ENCODE data around the gene POLE.

- TF ChIP-seq, protein P1, sequence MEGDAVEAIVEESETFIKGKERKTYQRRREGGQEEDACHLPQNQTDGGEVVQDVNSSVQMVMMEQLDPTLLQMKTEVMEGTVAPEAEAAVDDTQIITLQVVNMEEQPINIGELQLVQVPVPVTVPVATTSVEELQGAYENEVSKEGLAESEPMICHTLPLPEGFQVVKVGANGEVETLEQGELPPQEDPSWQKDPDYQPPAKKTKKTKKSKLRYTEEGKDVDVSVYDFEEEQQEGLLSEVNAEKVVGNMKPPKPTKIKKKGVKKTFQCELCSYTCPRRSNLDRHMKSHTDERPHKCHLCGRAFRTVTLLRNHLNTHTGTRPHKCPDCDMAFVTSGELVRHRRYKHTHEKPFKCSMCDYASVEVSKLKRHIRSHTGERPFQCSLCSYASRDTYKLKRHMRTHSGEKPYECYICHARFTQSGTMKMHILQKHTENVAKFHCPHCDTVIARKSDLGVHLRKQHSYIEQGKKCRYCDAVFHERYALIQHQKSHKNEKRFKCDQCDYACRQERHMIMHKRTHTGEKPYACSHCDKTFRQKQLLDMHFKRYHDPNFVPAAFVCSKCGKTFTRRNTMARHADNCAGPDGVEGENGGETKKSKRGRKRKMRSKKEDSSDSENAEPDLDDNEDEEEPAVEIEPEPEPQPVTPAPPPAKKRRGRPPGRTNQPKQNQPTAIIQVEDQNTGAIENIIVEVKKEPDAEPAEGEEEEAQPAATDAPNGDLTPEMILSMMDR (conservative IDR thresholded peaks at IDR 0.05 in 1 of 2, IDR thresholded peaks at IDR 0.05 in 1 of 2; ENCODE audit: low read depth in 1 of 2, low read length in 2 of 2) = no peak
- TF ChIP-seq EZH2 (IDR thresholded peaks at IDR 0.05; ENCODE audit: low read length, missing control alignments) = no peak
Measured at GRCh38 chr12:132668191-132669088, 18.7 kb downstream of the POLE start.

All from fibroblast of lung (primary cell).